Ascending aorta (tissue), 2 donors: Measurements from ENCODE around the gene KDM1B. TPM values are rescaled to one million over a fixed set of nuclear protein-coding genes. Genes with fewer than 3 reads are reported as not detected.

Source experiments
- DNase-seq, 2 donors: peaks; one replicate each; pipeline ENCODE4 v3.0.0-alpha.2; 2019; ENCODE audit warnings: low spot score in 2 of 2
- H3K27ac ChIP-seq, 2 donors: fragments of 200-600 bp; sonication (generic); one replicate each; pipeline ENCODE4 v1.5.1; 2016 to 2017; ENCODE audit warnings: mild to moderate bottlenecking in 1 of 2
- H3K27me3 ChIP-seq: fragments of 200-600 bp; sonication (generic); one replicate; pipeline ENCODE4 v1.5.1; 2017
- H3K36me3 ChIP-seq, 2 donors: fragments of 200-600 bp; sonication (generic); one replicate each; pipeline ENCODE4 v1.5.1; 2016
- H3K4me1 ChIP-seq, 2 donors: fragments of 200-600 bp; sonication (generic); one replicate each; pipeline ENCODE4 v1.5.1; 2016 to 2017; ENCODE audit warnings: mild to moderate bottlenecking in 1 of 2
- H3K4me3 ChIP-seq, 2 donors: fragments of 200-600 bp; sonication (generic); one replicate each; pipeline ENCODE4 v1.5.1; 2016 to 2017; ENCODE audit warnings: mild to moderate bottlenecking in 1 of 2
- H3K9me3 ChIP-seq, 2 donors: fragments of 200-600 bp; sonication (generic); one replicate each; pipeline ENCODE4 v1.5.1; 2016
- intact Hi-C: fragments of 100-400 bp; cut with DNase I; formaldehyde crosslinking; loops from one replicate; pipeline ENCODE4 v1.15.1; 2023
- total RNA-seq: library from RNA; depleted of rRNA; stranded (reverse); fragments of >200 nt; gene quantifications from one replicate; pipeline ENCODE4 v1.1.0, GENCODE V29; 2016
- TF ChIP-seq, protein P1 (sequence below), 3 experiments: fragments of 200-600 bp in 2 of 3; fragments of 450-650 bp in 1 of 3; sonication (generic) in 2 of 3; IDR thresholded peaks; one replicate each; pipeline ENCODE4 v1.5.1; 2016 to 2019; ENCODE audit warnings: antibody characterized with exemption in 3 of 3, mild to moderate bottlenecking in 1 of 3, moderate library complexity in 1 of 3

KDM1B gene
- total RNA-seq, 1 donor from 2014 or later = 4.9 TPM

DNA sequence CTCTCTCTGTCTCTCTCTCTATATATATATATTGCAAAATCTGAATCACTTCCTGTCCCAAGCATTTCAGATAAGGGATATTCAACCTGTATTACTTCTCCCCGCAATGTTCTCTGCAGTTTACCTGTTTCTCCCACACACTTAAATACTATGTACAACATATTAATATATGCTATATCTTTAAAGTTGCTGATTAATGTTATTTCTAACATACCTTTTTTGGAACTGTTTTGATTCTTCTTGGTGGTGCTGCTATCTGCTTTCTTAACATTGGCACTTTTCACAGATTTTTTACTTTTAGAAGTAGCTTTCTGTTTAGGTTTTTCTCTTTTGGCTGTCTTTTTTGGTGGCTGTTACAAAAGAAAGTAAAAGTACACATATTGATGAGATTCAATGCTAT lies 81.9 kb downstream of the KDM1B start:
- intact Hi-C loops = no loop called here
- H3K9me3 ChIP-seq = peaks cover 0 to 8% of the 10 kb centered on the region in 2 donors
- no peak overlapping the region for H3K27ac ChIP-seq
- H3K36me3 ChIP-seq = peaks cover 26 to 50% of the 10 kb centered on the region in 2 donors
- H3K4me3 ChIP-seq = no peak overlapping the region
- no peaks in the 10 kb centered on the region for H3K4me1 ChIP-seq
- no peak for DNase-seq
- TF ChIP-seq, protein P1, sequence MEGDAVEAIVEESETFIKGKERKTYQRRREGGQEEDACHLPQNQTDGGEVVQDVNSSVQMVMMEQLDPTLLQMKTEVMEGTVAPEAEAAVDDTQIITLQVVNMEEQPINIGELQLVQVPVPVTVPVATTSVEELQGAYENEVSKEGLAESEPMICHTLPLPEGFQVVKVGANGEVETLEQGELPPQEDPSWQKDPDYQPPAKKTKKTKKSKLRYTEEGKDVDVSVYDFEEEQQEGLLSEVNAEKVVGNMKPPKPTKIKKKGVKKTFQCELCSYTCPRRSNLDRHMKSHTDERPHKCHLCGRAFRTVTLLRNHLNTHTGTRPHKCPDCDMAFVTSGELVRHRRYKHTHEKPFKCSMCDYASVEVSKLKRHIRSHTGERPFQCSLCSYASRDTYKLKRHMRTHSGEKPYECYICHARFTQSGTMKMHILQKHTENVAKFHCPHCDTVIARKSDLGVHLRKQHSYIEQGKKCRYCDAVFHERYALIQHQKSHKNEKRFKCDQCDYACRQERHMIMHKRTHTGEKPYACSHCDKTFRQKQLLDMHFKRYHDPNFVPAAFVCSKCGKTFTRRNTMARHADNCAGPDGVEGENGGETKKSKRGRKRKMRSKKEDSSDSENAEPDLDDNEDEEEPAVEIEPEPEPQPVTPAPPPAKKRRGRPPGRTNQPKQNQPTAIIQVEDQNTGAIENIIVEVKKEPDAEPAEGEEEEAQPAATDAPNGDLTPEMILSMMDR (IDR thresholded peaks at IDR 0.05) = no peak
- H3K27me3 ChIP-seq = no peaks in the 10 kb centered on the region

DNA sequence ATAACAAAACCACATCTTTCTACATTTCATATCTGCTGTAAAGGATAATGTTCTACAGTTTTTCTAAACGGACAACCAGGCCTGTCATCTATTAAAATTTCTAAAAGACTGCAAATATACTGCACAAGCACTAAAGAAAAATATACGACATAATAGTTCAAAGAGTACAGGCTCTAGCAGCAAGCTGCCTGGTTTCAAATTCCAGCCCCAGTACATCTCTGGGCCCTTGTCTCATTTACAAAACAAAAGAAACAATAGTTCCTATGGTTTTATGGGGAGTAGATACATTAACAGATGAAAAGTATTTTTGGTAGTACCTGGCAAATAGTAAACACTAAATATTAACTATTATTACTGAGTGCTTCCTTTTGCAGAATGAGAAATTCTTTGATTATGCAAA lies 85.0 kb downstream of the KDM1B start:
- Histone ChIP-seq H3K27me3 (no peaks in the 10 kb centered on the region), H3K4me1 (no peaks in the 10 kb centered on the region), H3K36me3 (peaks cover 15 to 66% of the 10 kb centered on the region in 2 donors), H3K9me3 (no peaks in the 10 kb centered on the region), H3K27ac (no peak overlapping the region), H3K4me3 (no peak overlapping the region)
- TF ChIP-seq, protein P1 (IDR thresholded peaks at IDR 0.05) = no peak
- intact Hi-C loops = no loop called here
- DNase-seq = no peak

DNA sequence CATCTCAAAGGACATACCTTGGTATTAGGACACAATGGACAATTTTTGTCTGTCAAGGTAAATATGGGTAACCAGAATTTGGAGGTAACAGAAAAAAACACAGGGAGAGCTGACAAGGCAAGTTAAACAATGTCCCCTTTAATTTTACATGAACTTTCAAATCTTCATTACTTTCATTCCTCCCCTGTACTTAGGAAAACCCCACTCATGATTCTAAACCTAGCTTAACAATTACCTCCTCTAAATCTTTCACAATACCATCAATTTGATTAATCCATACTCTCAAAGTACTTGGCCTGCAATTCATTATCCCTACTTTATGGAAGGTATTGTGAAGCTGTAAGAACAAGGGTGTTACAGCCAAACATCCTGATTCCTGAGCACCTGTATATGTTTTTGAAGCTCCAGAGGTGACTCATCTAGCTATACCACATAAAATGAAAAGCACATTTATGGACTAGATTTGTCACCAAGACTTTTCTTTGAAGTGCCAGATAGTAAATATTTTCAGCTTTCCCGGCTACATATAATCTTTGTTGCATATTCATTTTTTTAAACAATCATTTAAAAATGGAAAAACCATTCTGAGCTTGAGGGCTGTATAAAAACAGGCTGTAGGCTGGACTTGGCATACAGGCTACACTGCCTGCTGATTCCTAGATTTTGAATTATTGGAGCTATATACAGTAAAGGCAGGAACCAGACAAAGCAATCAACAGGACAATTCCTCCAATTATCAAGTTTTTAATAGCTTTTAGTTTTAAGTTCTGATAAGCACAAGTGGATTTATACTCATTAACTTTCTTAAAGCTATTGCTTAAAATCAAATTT lies 86.2 kb downstream of the KDM1B start:
- Histone ChIP-seq H3K4me3 (no peak overlapping the region), H3K36me3 (peaks cover 13 to 62% of the 10 kb centered on the region in 2 donors), H3K9me3 (no peaks in the 10 kb centered on the region), H3K4me1 (no peaks in the 10 kb centered on the region), H3K27me3 (no peaks in the 10 kb centered on the region), H3K27ac (no peak overlapping the region)
- TF ChIP-seq, protein P1 (IDR thresholded peaks at IDR 0.05) = no peak
- intact Hi-C loops = no loop called here
- DNase-seq = no peak

DNA sequence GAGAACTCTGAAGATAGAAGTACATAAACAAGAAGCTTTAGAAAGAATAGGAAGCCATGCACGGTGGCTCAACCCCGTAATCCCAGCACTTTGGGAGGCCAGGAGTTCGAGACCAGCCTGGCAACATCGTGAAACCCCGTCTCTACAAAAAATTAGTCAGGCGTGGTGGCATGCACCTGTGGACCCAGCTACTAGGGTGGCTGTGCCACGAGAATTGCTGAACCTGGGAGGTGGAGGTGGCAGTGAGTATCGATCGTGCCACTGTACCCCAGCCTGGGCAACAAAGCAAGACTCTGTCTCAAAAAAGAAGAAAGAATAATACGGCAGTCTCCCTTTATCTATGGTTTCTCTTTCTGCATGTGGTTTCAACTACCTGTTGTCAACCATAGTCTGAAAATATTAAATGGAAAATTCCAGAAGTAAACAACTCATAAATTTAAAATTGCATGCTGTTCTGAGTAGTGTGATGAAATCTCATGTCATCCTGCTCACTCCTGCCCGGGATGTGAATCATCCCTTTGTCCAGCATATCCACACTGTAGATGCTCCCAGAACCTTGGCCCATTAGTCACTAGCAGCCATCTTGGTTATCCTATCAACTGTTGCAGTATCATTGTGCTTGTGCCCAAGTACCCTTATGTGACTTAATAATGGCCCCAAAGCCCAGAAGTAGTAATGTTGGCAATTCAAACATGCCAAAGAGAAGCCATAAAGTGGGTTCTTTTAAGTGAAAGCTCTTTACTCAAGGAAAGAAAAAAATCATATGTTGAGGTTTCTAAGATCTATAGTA lies 87.0 kb downstream of the KDM1B start:
- peaks cover 8 to 54% of the 10 kb centered on the region in 2 donors for H3K36me3 ChIP-seq
- H3K4me3 ChIP-seq = no peak overlapping the region
- no peak overlapping the region for H3K27ac ChIP-seq
- DNase-seq = no peak
- no peaks in the 10 kb centered on the region for H3K9me3 ChIP-seq
- intact Hi-C loops = no loop called here
- H3K4me1 ChIP-seq = no peaks in the 10 kb centered on the region
- no peaks in the 10 kb centered on the region for H3K27me3 ChIP-seq
- TF ChIP-seq, protein P1 (IDR thresholded peaks at IDR 0.05) = no peak

DNA sequence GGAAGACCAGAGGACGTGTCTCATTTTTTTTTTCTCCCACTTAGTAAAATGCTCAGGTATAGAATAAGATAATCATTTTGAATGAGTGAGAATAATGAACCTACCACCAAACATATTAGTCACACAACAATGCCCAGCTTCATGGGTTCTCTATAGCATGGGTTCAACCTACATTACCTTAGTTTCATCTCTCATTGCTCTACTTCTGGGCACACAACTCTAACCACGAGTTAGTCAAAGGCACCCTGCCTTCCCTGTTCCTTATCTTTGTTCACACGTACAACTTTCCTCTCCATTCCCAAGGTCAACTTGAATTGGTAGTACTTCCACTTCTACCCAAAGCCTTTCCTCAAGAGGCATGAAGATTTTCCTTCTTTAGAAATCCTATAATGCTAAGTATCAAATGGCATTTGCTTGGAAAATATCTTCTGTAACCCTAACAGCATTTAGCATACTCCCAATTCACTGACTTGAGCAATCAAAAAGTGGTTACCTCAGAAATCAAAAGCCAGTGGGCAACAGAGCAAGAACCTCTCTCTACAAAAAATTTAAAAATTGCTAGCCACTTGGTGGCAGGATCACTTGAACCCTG lies 88.2 kb downstream of the KDM1B start:
- Histone ChIP-seq H3K4me1 (no peaks in the 10 kb centered on the region), H3K9me3 (no peaks in the 10 kb centered on the region), H3K4me3 (no peak overlapping the region), H3K27me3 (no peaks in the 10 kb centered on the region), H3K36me3 (peaks cover 16 to 52% of the 10 kb centered on the region in 2 donors), H3K27ac (no peak overlapping the region)
- TF ChIP-seq, protein P1 (IDR thresholded peaks at IDR 0.05) = no peak
- no peak for DNase-seq
- intact Hi-C loops = no loop called here
